A549 (cell line): Measurements from ENCODE around the gene CCDC74B.

Source experiments
- CEBPB ChIP-seq, 2 experiments: fragments of >200 bp in 1 of 2; sonication (Bioruptor Twin) in 1 of 2; formaldehyde crosslinking in 1 of 2; IDR thresholded peaks; 2 replicates each; pipeline ENCODE4 v1.6.1; 2012 to 2016
- EHMT2 ChIP-seq: fragments of 200-600 bp; sonication (generic); IDR thresholded peaks from 2 replicates; pipeline ENCODE4 v1.6.1; 2016; ENCODE audit warnings: antibody characterized with exemption, low read depth, mild to moderate bottlenecking, moderate library complexity
- EP300 ChIP-seq, 2 experiments: fragments of >200 bp; sonication (Bioruptor Twin); formaldehyde crosslinking; IDR thresholded peaks; 2 replicates in 1 of 2; 3 replicates in 1 of 2; pipeline ENCODE4 v1.6.1; 2016 to 2017
- ESRRA ChIP-seq: fragments of 150-350 bp; IDR thresholded peaks from 2 replicates; pipeline ENCODE4 v1.6.1; 2014; ENCODE audit warnings: mild to moderate bottlenecking, low read length, borderline replicate concordance
- FOSL2 ChIP-seq, 2 experiments: fragments of 450-650 bp in 1 of 2; fragments of >200 bp in 1 of 2; sonication (Bioruptor Twin) in 1 of 2; formaldehyde crosslinking; IDR thresholded peaks; 2 replicates each; pipeline versions ENCODE4 v1.5.0 to v1.6.1; 2016 to 2020; ENCODE audit warnings: mild to moderate bottlenecking in 1 of 2, moderate library complexity in 1 of 2
- POLR2A ChIP-seq: IDR thresholded peaks from 2 replicates; pipeline ENCODE4 v1.6.1; 2012; ENCODE audit warnings: mild to moderate bottlenecking, low read length
- TF ChIP-seq, protein P1 (sequence below): fragments of 200-600 bp; sonication (generic); IDR thresholded peaks from 2 replicates; pipeline ENCODE4 v1.6.1; 2016; ENCODE audit warnings: antibody characterized with exemption, mild to moderate bottlenecking, moderate library complexity

DNA sequence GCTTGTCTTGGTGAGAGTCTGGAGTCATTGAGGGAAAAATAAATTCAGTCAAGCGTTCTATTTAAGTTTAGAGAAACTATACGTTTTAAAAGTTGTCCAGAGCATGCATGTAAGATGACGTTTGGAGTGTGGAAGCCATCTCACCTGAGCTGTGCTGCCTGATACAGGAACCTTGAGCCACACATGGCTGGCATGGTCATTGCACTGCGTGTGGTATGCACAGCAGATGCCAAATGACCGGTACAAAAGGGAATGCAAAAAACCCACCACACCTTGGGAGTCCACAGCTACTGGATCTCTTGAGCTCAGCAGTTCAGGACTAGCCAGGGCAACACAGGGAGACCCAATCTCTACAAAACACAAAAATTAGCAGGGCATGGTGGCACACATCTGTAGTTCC is 41.5 kb upstream of the CCDC74B start:
- TF ChIP-seq POLR2A, result no peak
- TF ChIP-seq FOSL2 (IDR thresholded peaks at IDR 0.05), result no peak
- no peak for TF ChIP-seq FOSL2 (CRISPR knock-in tag; IDR thresholded peaks at IDR 0.05)
- TF ChIP-seq CEBPB (IDR thresholded peaks at IDR 0.05), result no peak
- no peak for TF ChIP-seq EP300 (IDR thresholded peaks at IDR 0.05)
- no peak for TF ChIP-seq ESRRA
- TF ChIP-seq, protein P1, sequence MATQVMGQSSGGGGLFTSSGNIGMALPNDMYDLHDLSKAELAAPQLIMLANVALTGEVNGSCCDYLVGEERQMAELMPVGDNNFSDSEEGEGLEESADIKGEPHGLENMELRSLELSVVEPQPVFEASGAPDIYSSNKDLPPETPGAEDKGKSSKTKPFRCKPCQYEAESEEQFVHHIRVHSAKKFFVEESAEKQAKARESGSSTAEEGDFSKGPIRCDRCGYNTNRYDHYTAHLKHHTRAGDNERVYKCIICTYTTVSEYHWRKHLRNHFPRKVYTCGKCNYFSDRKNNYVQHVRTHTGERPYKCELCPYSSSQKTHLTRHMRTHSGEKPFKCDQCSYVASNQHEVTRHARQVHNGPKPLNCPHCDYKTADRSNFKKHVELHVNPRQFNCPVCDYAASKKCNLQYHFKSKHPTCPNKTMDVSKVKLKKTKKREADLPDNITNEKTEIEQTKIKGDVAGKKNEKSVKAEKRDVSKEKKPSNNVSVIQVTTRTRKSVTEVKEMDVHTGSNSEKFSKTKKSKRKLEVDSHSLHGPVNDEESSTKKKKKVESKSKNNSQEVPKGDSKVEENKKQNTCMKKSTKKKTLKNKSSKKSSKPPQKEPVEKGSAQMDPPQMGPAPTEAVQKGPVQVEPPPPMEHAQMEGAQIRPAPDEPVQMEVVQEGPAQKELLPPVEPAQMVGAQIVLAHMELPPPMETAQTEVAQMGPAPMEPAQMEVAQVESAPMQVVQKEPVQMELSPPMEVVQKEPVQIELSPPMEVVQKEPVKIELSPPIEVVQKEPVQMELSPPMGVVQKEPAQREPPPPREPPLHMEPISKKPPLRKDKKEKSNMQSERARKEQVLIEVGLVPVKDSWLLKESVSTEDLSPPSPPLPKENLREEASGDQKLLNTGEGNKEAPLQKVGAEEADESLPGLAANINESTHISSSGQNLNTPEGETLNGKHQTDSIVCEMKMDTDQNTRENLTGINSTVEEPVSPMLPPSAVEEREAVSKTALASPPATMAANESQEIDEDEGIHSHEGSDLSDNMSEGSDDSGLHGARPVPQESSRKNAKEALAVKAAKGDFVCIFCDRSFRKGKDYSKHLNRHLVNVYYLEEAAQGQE, result no peak
- TF ChIP-seq EHMT2, result no peak
